GM19463 (cell line): ENCODE measurements around the gene AGPAT3.

Experiments used
- ATAC-seq: cut with Tn5 transposase; IDR thresholded peaks from one replicate; pipeline ENCODE4 v1.9.1; 2021; ENCODE audit warnings: mild to moderate bottlenecking, moderate library complexity; ENCODE audit not compliant: unreplicated experiment

AGPAT3 gene

GRCh38 chr21:43971992-43972255 lies 106.9 kb downstream of the AGPAT3 start:
- no peak for ATAC-seq

DNA sequence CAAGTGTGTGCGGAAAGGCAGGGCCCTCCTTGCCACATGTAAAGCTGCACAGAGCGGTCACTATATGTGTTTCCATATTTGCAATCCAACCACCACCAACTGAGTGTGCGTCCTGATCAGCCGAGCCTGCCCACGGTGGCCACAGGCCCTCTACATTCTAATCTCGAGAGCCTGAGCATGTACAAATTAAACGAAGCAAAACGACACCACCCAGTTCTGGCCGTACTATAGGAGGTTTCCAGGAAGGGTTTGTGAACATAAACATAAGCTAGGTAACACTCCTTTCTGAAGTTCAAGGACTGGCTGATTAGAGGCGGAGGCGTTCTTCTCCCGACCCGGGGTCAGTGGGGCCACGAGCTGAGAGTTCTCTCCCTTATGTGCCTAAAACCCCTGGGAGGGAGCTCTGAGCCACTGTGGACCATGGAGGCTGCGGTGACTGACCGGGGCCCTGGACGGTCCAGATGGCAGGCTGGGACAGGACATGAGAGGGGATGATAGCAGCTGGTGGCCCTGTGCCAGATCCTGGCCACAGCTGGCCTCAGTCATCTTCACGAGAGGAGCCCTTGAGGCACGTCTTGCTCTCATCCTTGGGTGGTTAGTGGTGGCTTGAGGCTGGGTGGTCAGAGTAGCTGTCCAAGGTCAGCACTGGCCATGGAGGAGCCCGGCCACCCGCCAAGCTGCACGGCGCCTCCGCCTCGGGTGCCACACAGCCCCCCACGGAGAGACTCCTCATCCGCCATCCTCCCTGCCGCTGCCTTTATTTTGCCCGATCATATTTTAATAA lies 108.0 kb downstream of the AGPAT3 start:
- ATAC-seq, result no peak

DNA sequence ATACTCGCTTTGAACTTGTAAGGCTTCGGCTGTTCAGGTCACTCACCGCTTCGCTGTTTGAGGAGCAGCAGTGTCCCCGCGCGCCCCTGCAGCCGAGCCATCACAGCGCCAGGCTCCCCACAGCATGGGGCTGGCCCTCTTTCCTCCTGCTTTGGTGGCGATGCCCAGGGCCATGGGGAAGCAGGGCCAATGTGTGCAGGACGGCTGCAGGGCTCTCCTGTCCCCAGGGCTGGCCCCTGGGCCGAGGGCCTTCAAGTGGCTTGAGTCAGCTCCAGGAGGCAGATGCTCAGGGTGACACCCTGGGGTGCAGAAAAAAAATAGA lies 108.6 kb downstream of the AGPAT3 start:
- ATAC-seq, result no peak

- ATAC-seq, result no peak
These were observed 109.9 kb downstream of the AGPAT3 start for GRCh38 chr21:43974791-43975468.

DNA sequence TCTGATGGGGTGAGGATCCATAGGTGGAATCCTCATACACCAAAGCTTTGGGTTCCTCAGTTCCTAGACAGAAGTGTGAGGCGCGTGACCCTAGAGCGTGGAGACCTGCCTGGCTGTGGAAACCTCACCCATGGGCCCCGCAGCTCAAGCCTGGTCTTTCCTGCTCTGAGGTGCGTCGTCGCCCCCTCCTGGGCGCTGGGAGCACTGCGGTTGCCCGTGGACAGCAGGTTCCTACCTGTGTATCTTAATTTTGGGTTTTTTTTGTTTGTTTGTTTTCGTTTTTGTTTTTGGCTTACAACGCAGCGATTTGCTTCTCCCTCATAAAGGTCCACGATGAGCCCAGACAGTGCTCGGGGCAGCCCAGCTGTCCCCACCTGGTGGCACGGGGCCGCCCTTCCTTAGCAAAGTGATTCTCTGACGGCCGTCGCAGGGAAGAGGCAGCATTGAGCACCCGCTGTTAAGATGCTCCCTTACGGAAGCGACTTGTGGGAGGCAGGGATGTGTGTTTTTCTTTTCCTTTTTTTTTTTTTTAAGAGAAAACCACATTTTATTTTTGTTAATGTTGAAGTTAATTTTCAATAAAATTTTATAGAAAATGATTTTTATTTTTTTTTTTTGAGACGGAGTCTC lies 110.6 kb downstream of the AGPAT3 start:
- ATAC-seq, result no peak

- no peak for ATAC-seq
These were observed 111.6 kb downstream of the AGPAT3 start for GRCh38 chr21:43976661-43977060.

DNA sequence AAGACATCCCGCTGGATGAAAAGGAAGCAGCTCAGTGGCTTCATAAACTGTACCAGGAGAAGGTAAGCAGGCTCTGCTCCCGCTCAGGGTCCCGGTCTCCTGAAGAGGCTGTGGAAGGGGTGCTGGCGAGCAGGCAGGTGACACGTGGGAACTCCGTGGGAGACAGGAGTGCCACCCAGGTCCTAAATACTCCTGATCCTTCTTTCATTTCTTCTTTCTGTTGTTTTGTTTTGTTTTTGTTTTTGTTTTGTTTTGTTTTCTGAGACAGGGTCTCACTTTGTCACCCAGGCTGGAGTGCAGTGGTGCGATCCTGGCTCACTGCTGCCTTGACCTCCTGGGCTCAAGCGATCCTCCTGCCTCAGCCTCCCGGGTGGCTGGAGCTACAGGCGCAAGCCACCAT lies 113.0 kb downstream of the AGPAT3 start:
- no peak for ATAC-seq

GRCh38 chr21:43979654-43980053 lies 114.6 kb downstream of the AGPAT3 start:
- no peak for ATAC-seq

GRCh38 chr21:43981151-43981870 lies 116.3 kb downstream of the AGPAT3 start:
- ATAC-seq, result no peak

DNA sequence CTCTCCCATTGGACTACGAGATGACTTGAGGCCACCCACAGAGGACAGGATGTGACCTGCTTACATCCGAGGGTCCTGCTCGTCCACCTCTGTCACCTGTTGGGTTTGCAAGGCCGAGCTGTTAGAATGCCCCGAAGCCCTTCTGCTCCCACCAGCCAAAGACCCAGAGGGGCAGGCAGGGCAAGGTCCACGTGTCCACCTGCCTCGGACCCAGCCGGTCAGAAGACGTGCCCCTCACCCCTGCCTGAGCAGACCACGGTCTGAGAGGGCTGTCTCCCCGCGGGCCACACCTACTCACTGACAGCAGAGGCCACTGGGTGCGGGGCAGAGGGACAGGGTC lies 116.8 kb downstream of the AGPAT3 start:
- no peak for ATAC-seq

DNA sequence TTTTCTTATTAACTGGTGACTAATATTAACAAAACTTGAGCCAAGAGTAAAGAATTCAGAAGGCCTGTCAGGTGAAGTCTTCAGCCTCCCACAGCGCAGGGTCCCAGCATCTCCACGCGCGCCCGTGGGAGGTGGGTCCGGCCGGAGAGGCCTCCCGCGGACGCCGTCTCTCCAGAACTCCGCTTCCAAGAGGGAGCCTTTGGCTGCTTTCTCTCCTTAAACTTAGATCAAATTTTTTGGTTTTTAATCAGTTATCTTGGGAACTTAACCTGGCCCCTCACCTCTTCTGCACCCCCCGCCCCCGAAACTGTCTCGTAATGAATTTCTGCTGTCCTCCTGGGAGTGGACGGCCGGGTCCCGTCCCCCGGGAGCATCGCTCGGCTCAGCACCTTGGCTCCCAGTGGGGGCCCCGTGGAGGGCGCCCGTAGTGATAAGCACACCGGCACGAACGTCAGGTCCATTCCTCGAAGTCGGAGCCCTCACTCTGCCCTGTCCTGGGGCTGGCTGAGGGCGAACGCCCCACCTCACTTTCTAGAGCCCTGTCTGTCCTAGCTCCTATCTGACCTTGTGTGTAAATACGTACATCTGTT lies 117.6 kb downstream of the AGPAT3 start:
- no peak for ATAC-seq

GRCh38 chr21:43983390-43983789 lies 118.4 kb downstream of the AGPAT3 start:
- ATAC-seq, result no peak

GRCh38 chr21:43983860-43984420 lies 118.9 kb downstream of the AGPAT3 start:
- ATAC-seq, result no peak

DNA sequence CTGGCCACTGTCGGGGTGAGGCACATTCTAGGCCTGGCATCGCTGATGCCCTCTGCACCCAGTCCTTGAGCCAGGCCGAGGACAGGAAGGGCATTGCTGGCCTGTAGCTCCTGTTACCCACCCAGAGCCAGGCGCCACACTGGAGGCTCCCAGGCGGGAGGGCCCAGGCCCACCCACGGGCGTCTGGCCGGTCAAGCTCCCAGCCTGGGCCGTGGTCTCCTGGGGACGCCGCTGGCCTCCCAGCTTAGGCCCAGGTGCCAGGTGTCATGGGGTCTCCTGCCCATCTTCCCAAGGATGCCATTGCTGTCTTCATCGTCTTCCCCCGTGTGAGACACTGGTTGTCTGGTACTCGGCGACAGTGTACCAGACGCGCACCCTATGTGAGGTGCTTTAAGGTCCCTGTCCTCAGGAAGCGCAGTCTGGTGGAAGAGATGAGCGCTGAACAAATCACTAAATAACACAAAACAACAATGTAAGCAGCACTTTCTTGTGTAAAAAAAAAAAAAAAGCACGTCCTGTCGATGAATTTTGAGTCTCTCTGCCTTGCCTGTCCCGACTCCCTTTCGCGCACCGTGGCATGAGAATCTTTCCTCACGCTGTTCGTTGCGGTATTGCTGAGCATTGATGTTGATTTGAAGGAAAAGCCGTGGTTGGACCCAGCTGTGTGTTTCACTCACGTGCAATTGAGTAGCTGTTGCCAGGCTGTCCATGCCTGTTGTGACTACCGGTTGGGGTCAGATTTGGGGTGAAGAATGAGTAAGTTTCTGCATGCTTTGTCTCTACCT lies 120.1 kb downstream of the AGPAT3 start:
- ATAC-seq, result no peak

DNA sequence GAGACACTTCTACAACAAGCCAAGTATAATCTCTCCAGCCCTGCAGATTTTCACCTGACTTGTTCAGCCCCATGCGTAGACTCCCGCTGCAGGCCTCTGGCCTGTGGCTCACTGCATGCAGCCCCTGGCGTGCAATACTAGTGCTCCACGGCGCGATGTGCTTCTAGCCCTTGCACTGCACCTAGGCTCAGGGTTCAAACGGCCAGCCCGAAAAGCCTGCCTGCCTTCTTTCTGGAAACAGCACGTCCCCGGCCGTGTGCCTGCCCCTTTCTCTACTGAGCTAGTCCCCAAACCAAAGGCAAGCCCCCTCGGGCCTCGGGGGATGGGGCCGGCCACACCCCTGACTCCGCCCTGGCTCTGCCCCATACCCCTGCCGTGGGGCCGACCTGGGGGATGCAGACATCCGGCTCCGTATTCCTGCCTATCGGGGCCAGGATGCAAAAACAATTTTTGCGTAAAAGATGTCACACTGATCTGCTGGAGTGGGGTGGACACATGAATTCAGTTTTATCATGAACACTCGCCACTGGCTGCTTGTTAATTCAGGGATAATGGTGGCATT lies 120.7 kb downstream of the AGPAT3 start:
- ATAC-seq, result no peak

DNA sequence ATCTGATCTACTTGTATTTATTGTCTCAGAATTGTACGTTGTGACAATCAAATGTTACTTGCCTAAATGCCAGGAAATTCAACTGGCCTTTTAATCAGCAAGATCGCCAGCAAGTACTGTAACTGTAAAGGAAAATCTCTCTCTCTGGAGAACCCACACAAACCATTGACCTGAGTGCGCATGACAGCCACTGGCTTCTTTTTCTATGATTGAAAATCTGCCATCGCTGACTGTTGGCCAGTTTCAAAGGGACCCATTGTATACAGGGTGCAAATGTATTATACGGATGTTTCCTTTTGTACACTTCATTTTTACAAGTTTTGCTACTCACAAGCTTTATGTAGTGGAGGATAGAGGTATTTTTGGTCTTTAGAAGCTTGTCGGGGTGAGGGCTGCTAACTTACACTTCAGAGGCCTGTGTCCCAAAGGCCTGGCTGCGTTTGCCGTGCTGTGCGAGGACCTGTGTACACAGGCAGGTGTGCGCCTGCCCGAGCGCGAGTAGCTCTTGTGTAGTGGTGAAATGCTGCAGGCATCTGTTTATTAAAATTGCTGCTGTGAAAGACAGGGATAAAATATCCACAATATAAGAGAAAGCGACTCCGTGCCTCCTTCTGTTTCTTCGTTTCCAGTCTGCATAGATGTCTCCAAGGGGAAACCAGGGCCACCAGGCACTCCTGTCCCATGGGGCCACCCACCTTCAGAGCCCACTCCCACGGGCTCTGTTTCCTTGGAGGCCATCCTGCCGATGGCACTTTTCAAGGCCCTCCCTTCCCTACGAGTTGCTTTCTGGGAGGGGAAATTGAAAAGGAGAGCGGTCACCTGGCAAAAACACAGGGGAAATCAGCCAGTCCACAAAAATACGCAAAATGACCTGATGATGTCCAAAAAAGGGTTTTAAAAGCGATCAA lies 121.8 kb downstream of the AGPAT3 start:
- no peak for ATAC-seq

GRCh38 chr21:43987509-43987908 lies 122.5 kb downstream of the AGPAT3 start:
- ATAC-seq, result no peak

DNA sequence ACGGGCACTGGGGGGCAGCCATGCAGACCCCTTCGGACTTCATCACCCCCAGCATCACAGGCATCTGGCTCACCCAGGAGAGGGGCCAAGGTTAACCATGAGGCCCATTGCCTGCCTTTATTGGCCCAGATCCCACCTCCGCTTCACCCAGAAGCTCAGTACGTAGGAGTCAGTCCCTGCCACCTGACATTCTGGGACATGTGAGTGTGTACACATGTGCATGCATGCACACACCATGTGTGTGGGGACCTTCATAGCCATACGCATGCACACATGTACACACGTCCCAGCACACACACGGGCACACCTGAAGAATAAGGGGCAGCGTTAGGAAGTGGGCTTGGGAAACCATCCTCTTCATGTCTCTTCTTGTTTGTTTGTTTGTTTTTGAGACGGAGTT lies 123.0 kb downstream of the AGPAT3 start:
- ATAC-seq, result no peak
